SK-N-SH (cell line): ENCODE results near the gene PDE8A.

Experiments used
- CTCF ChIP-seq: fragments of 200-600 bp; sonication (generic); IDR thresholded peaks from 2 replicates; pipeline ENCODE4 v1.6.1; 2017; ENCODE audit warnings: antibody characterized with exemption, mild to moderate bottlenecking, moderate library complexity
- EP300 ChIP-seq, 2 experiments: IDR thresholded peaks; 2 replicates each; pipeline versions ENCODE4 v1.4.0 to v1.6.1; 2012; ENCODE audit warnings: borderline replicate concordance in 1 of 2, low read depth in 1 of 2, low read length in 1 of 2
- MAX ChIP-seq: IDR thresholded peaks from 2 replicates; pipeline ENCODE4 v1.4.0; 2012; ENCODE audit warnings: low read depth
- MXI1 ChIP-seq: IDR thresholded peaks from 2 replicates; pipeline ENCODE4 v1.6.1; 2012; ENCODE audit warnings: mild to moderate bottlenecking, low read depth, low read length, improper control_type of control experiment
- PBX3 ChIP-seq: IDR thresholded peaks from 2 replicates; pipeline ENCODE4; 2012
- POLR2AphosphoS5 ChIP-seq: IDR thresholded peaks from 2 replicates; pipeline ENCODE4 v1.6.1; 2012; ENCODE audit warnings: low read depth, low read length
- RAD21 ChIP-seq: IDR thresholded peaks from 2 replicates; pipeline ENCODE4 v1.6.1; 2012; ENCODE audit warnings: mild to moderate bottlenecking, low read length
- RCOR1 ChIP-seq: fragments of 150-350 bp; IDR thresholded peaks from 2 replicates; pipeline ENCODE4 v1.6.1; 2017; ENCODE audit warnings: antibody characterized with exemption, low read length
- RXRA ChIP-seq: IDR thresholded peaks from 2 replicates; pipeline ENCODE4 v1.4.0; 2012; ENCODE audit warnings: low read depth, mild to moderate bottlenecking, borderline replicate concordance
- SIN3A ChIP-seq: IDR thresholded peaks from 2 replicates; pipeline ENCODE4 v1.6.1; 2012; ENCODE audit warnings: low read depth, mild to moderate bottlenecking, low read length, moderate library complexity, borderline replicate concordance
- TAF1 ChIP-seq: IDR thresholded peaks from 2 replicates; pipeline ENCODE4 v1.6.1; 2012; ENCODE audit warnings: low read depth, mild to moderate bottlenecking, low read length, moderate library complexity, borderline replicate concordance
- TCF12 ChIP-seq: IDR thresholded peaks from 2 replicates; pipeline ENCODE4 v1.4.0; 2012
- YY1 ChIP-seq: IDR thresholded peaks from 2 replicates; pipeline ENCODE4 v1.4.0; 2012; ENCODE audit warnings: low read depth, mild to moderate bottlenecking

- TF ChIP-seq RAD21: no peak
- no peak for TF ChIP-seq CTCF
- no peak for TF ChIP-seq POLR2AphosphoS5
- TF ChIP-seq MXI1: no peak
- TF ChIP-seq RCOR1: no peak
- TF ChIP-seq TAF1: no peak
- no peak for TF ChIP-seq TCF12
- no peak for TF ChIP-seq MAX
- no peak for TF ChIP-seq EP300 (IDR thresholded peaks at IDR 0.05; ENCODE audit: borderline replicate concordance in 1 of 2, low read depth in 1 of 2, low read length in 1 of 2)
- TF ChIP-seq RXRA: no peak
- no peak for TF ChIP-seq YY1
- no peak for TF ChIP-seq PBX3
- no peak for TF ChIP-seq SIN3A
Observed at GRCh38 chr15:85099195-85099803, 117.6 kb downstream of the PDE8A start.
